Osteocyte (in vitro differentiated cells): Measurements from ENCODE around the gene RFX6. TPM values are rescaled to one million over a fixed set of nuclear protein-coding genes. Genes with fewer than 3 reads are reported as not detected.

Experiments
- DNase-seq: peaks from one replicate; pipeline ENCODE4 v3.0.0; 2021; ENCODE audit warnings: mixed read lengths; ENCODE audit not compliant: unreplicated experiment; ENCODE audit errors: extremely low spot score
- H3K27ac Mint-ChIP-seq: one replicate; pipeline ENCODE4 v1.8.0; 2021; ENCODE audit warnings: mild to moderate bottlenecking, mixed read lengths; ENCODE audit not compliant: unreplicated experiment
- H3K27me3 Mint-ChIP-seq: one replicate; pipeline ENCODE4 v1.8.0; 2021; ENCODE audit warnings: mixed read lengths; ENCODE audit not compliant: unreplicated experiment
- H3K36me3 Mint-ChIP-seq: one replicate; pipeline ENCODE4 v1.8.0; 2021; ENCODE audit warnings: mixed read lengths; ENCODE audit not compliant: unreplicated experiment
- H3K4me1 Mint-ChIP-seq: one replicate; pipeline ENCODE4 v1.8.0; 2021; ENCODE audit warnings: mixed read lengths; ENCODE audit not compliant: unreplicated experiment
- H3K4me3 Mint-ChIP-seq: one replicate; pipeline ENCODE4 v1.8.0; 2021; ENCODE audit warnings: mild to moderate bottlenecking, moderate library complexity, mixed read lengths; ENCODE audit not compliant: unreplicated experiment
- H3K9me3 Mint-ChIP-seq: one replicate; pipeline ENCODE4 v1.8.0; 2021; ENCODE audit warnings: mixed read lengths; ENCODE audit not compliant: unreplicated experiment
- CTCF ChIP-seq: fragments of 200-600 bp; sonication (generic); IDR thresholded peaks from 2 replicates; pipeline ENCODE4 v1.5.0; 2021; ENCODE audit warnings: antibody characterized with exemption, mild to moderate bottlenecking, moderate library complexity
- total RNA-seq: library from RNA; stranded (reverse); gene quantifications from 2 replicates; pipeline ENCODE4 v1.2.1, GENCODE V29; 2021

Gene RFX6
- total RNA-seq, 1 donor from 2014 or later = not detected

DNA sequence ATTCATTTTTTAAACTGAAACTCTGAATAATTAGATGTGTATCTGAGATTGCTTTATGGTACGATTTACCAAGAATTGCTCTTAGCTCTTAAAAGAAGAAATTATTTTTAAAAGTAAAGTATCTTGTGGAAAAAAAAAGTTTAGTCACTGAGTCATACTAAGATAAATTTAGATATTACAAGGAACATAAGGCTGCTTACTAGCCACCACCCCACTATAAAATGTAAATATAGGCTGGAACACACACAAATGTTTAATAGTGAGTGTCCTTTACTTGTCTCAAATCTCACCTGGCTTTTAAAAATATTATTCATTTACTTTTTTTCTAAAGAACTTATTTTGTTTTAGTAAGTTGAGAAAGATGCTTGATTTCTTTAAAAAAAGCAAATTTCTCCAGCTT, 17.6 kb downstream of the RFX6 start:
- H3K27ac Mint-ChIP-seq = no peak overlapping the region
- no peak for DNase-seq
- H3K36me3 Mint-ChIP-seq = no peaks in the 10 kb centered on the region
- no peaks in the 10 kb centered on the region for H3K4me1 Mint-ChIP-seq
- no peak overlapping the region for H3K4me3 Mint-ChIP-seq
- TF ChIP-seq CTCF = no peak
- peaks cover 3% of the 10 kb centered on the region for H3K27me3 Mint-ChIP-seq
- H3K9me3 Mint-ChIP-seq = no peaks in the 10 kb centered on the region

GRCh38 chr6:116895935-116896334, 18.9 kb downstream of the RFX6 start:
- no peak for TF ChIP-seq CTCF
- no peaks in the 10 kb centered on the region for H3K27me3 Mint-ChIP-seq
- H3K36me3 Mint-ChIP-seq = no peaks in the 10 kb centered on the region
- H3K27ac Mint-ChIP-seq = no peak overlapping the region
- no peak for DNase-seq
- H3K9me3 Mint-ChIP-seq = no peaks in the 10 kb centered on the region
- H3K4me1 Mint-ChIP-seq = no peaks in the 10 kb centered on the region
- no peak overlapping the region for H3K4me3 Mint-ChIP-seq

- Mint-ChIP-seq H3K9me3 (peaks cover 13% of the 10 kb centered on the region), H3K27ac (no peak overlapping the region), H3K36me3 (no peaks in the 10 kb centered on the region), H3K4me3 (no peak overlapping the region), H3K4me1 (no peaks in the 10 kb centered on the region), H3K27me3 (no peaks in the 10 kb centered on the region)
- TF ChIP-seq CTCF = no peak
- DNase-seq = no peak
These were observed 25.6 kb downstream of the RFX6 start for GRCh38 chr6:116902634-116903033.

GRCh38 chr6:116922853-116923548, 46.0 kb downstream of the RFX6 start:
- TF ChIP-seq CTCF = no peak
- Mint-ChIP-seq H3K27ac (no peak overlapping the region), H3K4me3 (no peak overlapping the region), H3K27me3 (peaks cover 8% of the 10 kb centered on the region), H3K9me3 (no peaks in the 10 kb centered on the region), H3K4me1 (no peaks in the 10 kb centered on the region), H3K36me3 (no peaks in the 10 kb centered on the region)
- DNase-seq = no peak

DNA sequence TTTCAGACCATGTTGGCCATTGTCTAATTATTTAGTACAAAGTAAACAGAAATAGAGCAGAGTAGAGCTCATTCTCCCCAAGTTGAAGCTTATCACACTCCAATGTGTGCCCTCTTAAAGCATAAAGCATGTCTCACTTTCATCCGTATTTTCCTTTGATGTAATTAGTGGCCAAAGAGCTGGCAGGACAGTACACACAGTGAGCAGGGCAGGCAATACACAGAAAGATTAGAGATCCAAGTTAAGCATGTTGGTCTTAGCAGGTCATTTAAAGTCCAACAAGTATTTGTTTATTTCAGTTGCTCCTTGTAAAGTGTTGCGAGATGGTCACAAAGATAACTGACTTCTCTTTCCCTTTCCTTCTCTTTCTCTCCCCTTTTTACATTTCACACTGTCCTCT, 47.2 kb downstream of the RFX6 start:
- no peak for DNase-seq
- TF ChIP-seq CTCF = no peak
- H3K27me3 Mint-ChIP-seq = peaks cover 4% of the 10 kb centered on the region

More for the DNA sequence above, 47.2 kb downstream of the RFX6 start:
- no peaks in the 10 kb centered on the region for H3K36me3 Mint-ChIP-seq
- no peaks in the 10 kb centered on the region for H3K9me3 Mint-ChIP-seq
- H3K4me1 Mint-ChIP-seq = no peaks in the 10 kb centered on the region
- no peak overlapping the region for H3K4me3 Mint-ChIP-seq
- H3K27ac Mint-ChIP-seq = no peak overlapping the region
